ENCODE measurements around the gene GRB10.

GRCh38 chr7:50540785-50541579 is 241.7 kb downstream of the GRB10 start:
- no peak for TF ChIP-seq TAF1 (IDR thresholded peaks at IDR 0.05; ENCODE audit: low read depth, low read length)
- TF ChIP-seq POLR2AphosphoS5 (IDR thresholded peaks at IDR 0.05; ENCODE audit: low read depth, low read length): no peak
- TF ChIP-seq SPI1 (IDR thresholded peaks at IDR 0.05; ENCODE audit: low read depth, low read length): no peak
- TF ChIP-seq POLR2A (IDR thresholded peaks at IDR 0.05; ENCODE audit: low read depth, low read length): no peak
- no peak for TF ChIP-seq POU2F2 (IDR thresholded peaks at IDR 0.05; ENCODE audit: low read depth, low read length)

Data from GM12891 (cell line).